Lower leg skin (tissue), 3 donors: ENCODE data around the gene VAMP4.
"Not testable (repeated sequence)": the region's sequence is repeated elsewhere in the genome, so short reads cannot be mapped to it uniquely, and the experiment has no call there.

Experiments
- CTCF ChIP-seq, 3 donors: fragments of 450-650 bp; IDR thresholded peaks; one replicate each; pipeline ENCODE4 v1.5.1; 2016; ENCODE audit warnings: antibody characterized with exemption in 3 of 3, mild to moderate bottlenecking in 3 of 3, moderate library complexity in 2 of 3
- POLR2A ChIP-seq, 2 donors: fragments of 450-650 bp; IDR thresholded peaks; one replicate each; pipeline ENCODE4 v1.6.1; 2016 to 2017; ENCODE audit warnings: antibody characterized with exemption in 2 of 2, mild to moderate bottlenecking in 1 of 2, moderate library complexity in 1 of 2

- TF ChIP-seq CTCF, POLR2A (IDR thresholded peaks at IDR 0.05): not testable (repeated sequence)
Observed at GRCh38 chr1:171695772-171696171, 46.1 kb downstream of the VAMP4 start.
